Activated CD4-positive, alpha-beta T cell treated with anti-CD3 and anti-CD28 coated beads, Interleukin-2, amount 10 ng/mL, durations not matched to agents 7 days and 5 days (primary cell): Measurements from ENCODE around the gene ZNF888. TPM values are rescaled to one million over a fixed set of nuclear protein-coding genes. Genes with fewer than 3 reads are reported as not detected.
"Not testable (repeated sequence)": the region's sequence is repeated elsewhere in the genome, so short reads cannot be mapped to it uniquely, and the experiment has no call there.

ENCODE experiments used
- CTCF ChIA-PET: fragments of 350-600 bp; sonication (Branson Sonifier 250); formaldehyde crosslinking; loops from one replicate; lab custom pipeline; 2021; ENCODE audit warnings: antibody characterized with exemption; lab: Charles Lee
- POLR2A ChIA-PET: fragments of 350-600 bp; sonication (Branson Sonifier 250); formaldehyde crosslinking; loops from one replicate; lab custom pipeline; 2021; ENCODE audit warnings: antibody characterized with exemption; lab: Charles Lee
- DNase-seq: peaks from one replicate; pipeline ENCODE4 v3.0.0-alpha.2; 2020
- H3K27ac Mint-ChIP-seq: one replicate; pipeline ENCODE4 v1.8.0; 2021; ENCODE audit warnings: mild to moderate bottlenecking, moderate library complexity, mixed read lengths
- H3K27me3 Mint-ChIP-seq: one replicate; pipeline ENCODE4 v1.8.0; 2021; ENCODE audit warnings: mixed read lengths
- H3K36me3 Mint-ChIP-seq: one replicate; pipeline ENCODE4 v1.8.0; 2021; ENCODE audit warnings: low read depth, mixed read lengths
- H3K4me1 Mint-ChIP-seq: one replicate; pipeline ENCODE4 v1.8.0; 2021; ENCODE audit warnings: mixed read lengths
- H3K4me3 Mint-ChIP-seq: one replicate; pipeline ENCODE4 v1.8.0; 2021; ENCODE audit warnings: mild to moderate bottlenecking, moderate library complexity, mixed read lengths
- H3K9me3 Mint-ChIP-seq: one replicate; pipeline ENCODE4 v1.8.0; 2021; ENCODE audit warnings: mixed read lengths
- total RNA-seq, 2 experiments: library from RNA; stranded (reverse); gene quantifications; one replicate each; pipeline ENCODE4 v1.2.3, GENCODE V29; 2021

Gene ZNF888
- total RNA-seq, 2 experiments from 2014 or later, result 7.7 to 7.8 TPM

- no peak for DNase-seq
- Mint-ChIP-seq H3K27me3 (no peaks in the 10 kb centered on the region), H3K27ac (no peak overlapping the region), H3K4me3 (no peak overlapping the region), H3K9me3 (peaks cover 40% of the 10 kb centered on the region), H3K4me1 (peaks cover 15% of the 10 kb centered on the region), H3K36me3 (peaks cover 35% of the 10 kb centered on the region)
- POLR2A ChIA-PET, result no interaction called here
- CTCF ChIA-PET, result no interaction called here
These were observed 22.6 kb upstream of the ZNF888 start for GRCh38 chr19:52945652-52946321.

- H3K4me1 Mint-ChIP-seq, result peaks cover 19% of the 10 kb centered on the region
- peaks cover 32% of the 10 kb centered on the region for H3K9me3 Mint-ChIP-seq
- H3K4me3 Mint-ChIP-seq, H3K27me3 Mint-ChIP-seq, DNase-seq, CTCF ChIA-PET, H3K27ac Mint-ChIP-seq, POLR2A ChIA-PET: not testable (repeated sequence)
- H3K36me3 Mint-ChIP-seq, result peaks cover 30% of the 10 kb centered on the region
These were observed 21.7 kb upstream of the ZNF888 start for GRCh38 chr19:52944703-52945493.

- ChIA-PET CTCF (interaction anchor here (1.0 kb wide), 1 partner anchor 49 kb away, joined by 3 read pairs; no protein-coding TSS in a partner anchor), POLR2A (no interaction called here)
- no peak overlapping the region for H3K4me3 Mint-ChIP-seq
- no peak overlapping the region for H3K27ac Mint-ChIP-seq
- H3K4me1 Mint-ChIP-seq, result peaks cover 21% of the 10 kb centered on the region
- no peaks in the 10 kb centered on the region for H3K27me3 Mint-ChIP-seq
- DNase-seq, result no peak
- peaks cover 26% of the 10 kb centered on the region for H3K36me3 Mint-ChIP-seq
- peaks cover 25% of the 10 kb centered on the region for H3K9me3 Mint-ChIP-seq
These were observed 20.8 kb upstream of the ZNF888 start for GRCh38 chr19:52943884-52944643.

- H3K4me1 Mint-ChIP-seq, result peaks cover 28% of the 10 kb centered on the region
- POLR2A ChIA-PET, result no interaction called here
- peak overlapping the region; percentile 92 for H3K4me3 Mint-ChIP-seq
- DNase-seq, result no peak
- H3K27ac Mint-ChIP-seq, result peak overlapping the region; percentile 91
- peaks cover 33% of the 10 kb centered on the region for H3K36me3 Mint-ChIP-seq
- CTCF ChIA-PET, result interaction anchor here (1.0 kb wide), 1 partner anchor 48 kb away, joined by 3 read pairs; no protein-coding TSS in a partner anchor
- no peaks in the 10 kb centered on the region for H3K27me3 Mint-ChIP-seq
- peaks cover 32% of the 10 kb centered on the region for H3K9me3 Mint-ChIP-seq
These were observed 20.1 kb upstream of the ZNF888 start for GRCh38 chr19:52943134-52943883.

- peaks cover 28% of the 10 kb centered on the region for H3K4me1 Mint-ChIP-seq
- ChIA-PET CTCF (interaction anchor here (1.0 kb wide), 1 partner anchor 47 kb away, joined by 3 read pairs; no protein-coding TSS in a partner anchor), POLR2A (no interaction called here)
- H3K27me3 Mint-ChIP-seq, result no peaks in the 10 kb centered on the region
- peak overlapping the region; percentile 92 for H3K4me3 Mint-ChIP-seq
- peak overlapping the region; percentile 91 for H3K27ac Mint-ChIP-seq
- peaks cover 39% of the 10 kb centered on the region for H3K36me3 Mint-ChIP-seq
- DNase-seq, result peak; percentile 96
- H3K9me3 Mint-ChIP-seq, result peaks cover 30% of the 10 kb centered on the region
These were observed 19.3 kb upstream of the ZNF888 start for GRCh38 chr19:52942386-52943133.

GRCh38 chr19:52941941-52942385 lies 18.7 kb upstream of the ZNF888 start:
- peak; percentile 23 for DNase-seq
- Mint-ChIP-seq H3K27me3 (no peaks in the 10 kb centered on the region), H3K36me3 (peaks cover 42% of the 10 kb centered on the region), H3K27ac (peak overlapping the region; percentile 91), H3K4me3 (peak overlapping the region; percentile 92), H3K9me3 (peaks cover 30% of the 10 kb centered on the region), H3K4me1 (peaks cover 28% of the 10 kb centered on the region)
- CTCF ChIA-PET, result no interaction called here
- POLR2A ChIA-PET, result interaction anchor here (0.8 kb wide), 1 partner anchor 133 kb away, joined by 10 read pairs; no protein-coding TSS in a partner anchor

GRCh38 chr19:52941523-52941922 lies 18.3 kb upstream of the ZNF888 start:
- peaks cover 34% of the 10 kb centered on the region for H3K9me3 Mint-ChIP-seq
- DNase-seq, CTCF ChIA-PET, H3K27me3 Mint-ChIP-seq: not testable (repeated sequence)
- H3K27ac Mint-ChIP-seq, result peak overlapping the region; percentile 91
- H3K4me1 Mint-ChIP-seq, result peaks cover 29% of the 10 kb centered on the region
- peaks cover 47% of the 10 kb centered on the region for H3K36me3 Mint-ChIP-seq
- H3K4me3 Mint-ChIP-seq, result peak overlapping the region; percentile 92
- POLR2A ChIA-PET, result interaction anchor here (0.8 kb wide), 1 partner anchor 133 kb away, joined by 10 read pairs; no protein-coding TSS in a partner anchor

- not testable (repeated sequence) for H3K27ac Mint-ChIP-seq, H3K27me3 Mint-ChIP-seq, DNase-seq
- Mint-ChIP-seq H3K36me3 (peaks cover 49% of the 10 kb centered on the region), H3K4me3 (peak overlapping the region; percentile 92), H3K9me3 (peaks cover 37% of the 10 kb centered on the region), H3K4me1 (peaks cover 26% of the 10 kb centered on the region)
- ChIA-PET POLR2A (interaction anchor here (0.8 kb wide), 1 partner anchor 134 kb away, joined by 10 read pairs; no protein-coding TSS in a partner anchor), CTCF (interaction anchor here (0.9 kb wide), 1 partner anchor 393 kb away, joined by 5 read pairs; the partner anchor contains the start of gene ZNF845)
These were observed 17.7 kb upstream of the ZNF888 start for GRCh38 chr19:52940905-52941304.

GRCh38 chr19:52938761-52939160 lies 15.5 kb upstream of the ZNF888 start:
- CTCF ChIA-PET, result no interaction called here
- no peaks in the 10 kb centered on the region for H3K27me3 Mint-ChIP-seq
- peaks cover 34% of the 10 kb centered on the region for H3K9me3 Mint-ChIP-seq
- peaks cover 64% of the 10 kb centered on the region for H3K36me3 Mint-ChIP-seq
- DNase-seq, result no peak
- no peak overlapping the region for H3K4me3 Mint-ChIP-seq
- no peak overlapping the region for H3K27ac Mint-ChIP-seq
- POLR2A ChIA-PET, result no interaction called here
- H3K4me1 Mint-ChIP-seq, result peaks cover 25% of the 10 kb centered on the region

- POLR2A ChIA-PET, result no interaction called here
- Mint-ChIP-seq H3K36me3 (peaks cover 77% of the 10 kb centered on the region), H3K27me3 (no peaks in the 10 kb centered on the region)
These were observed 13.7 kb upstream of the ZNF888 start for GRCh38 chr19:52936954-52937325.

GRCh38 chr19:52936151-52936953 lies 13.1 kb upstream of the ZNF888 start:
- H3K36me3 Mint-ChIP-seq, result peaks cover 71% of the 10 kb centered on the region
- peaks cover 42% of the 10 kb centered on the region for H3K9me3 Mint-ChIP-seq
- H3K4me1 Mint-ChIP-seq, result peaks cover 18% of the 10 kb centered on the region
- ChIA-PET CTCF (no interaction called here), POLR2A (no interaction called here)
- no peaks in the 10 kb centered on the region for H3K27me3 Mint-ChIP-seq
- DNase-seq, result no peak
- H3K4me3 Mint-ChIP-seq, result no peak overlapping the region
- H3K27ac Mint-ChIP-seq, result no peak overlapping the region

More at GRCh38 chr19:52936954-52937325, 13.7 kb upstream of the ZNF888 start:
- no peak overlapping the region for H3K4me3 Mint-ChIP-seq
- peaks cover 24% of the 10 kb centered on the region for H3K4me1 Mint-ChIP-seq
- CTCF ChIA-PET, result no interaction called here
- no peak for DNase-seq
- peaks cover 43% of the 10 kb centered on the region for H3K9me3 Mint-ChIP-seq
- no peak overlapping the region for H3K27ac Mint-ChIP-seq
